Cerebellar cortex (tissue), 1 donor: ENCODE results near the gene HES2.
"Not testable (repeated sequence)": the region's sequence is repeated elsewhere in the genome, so short reads cannot be mapped to it uniquely, and the experiment has no call there.

Experiments
- DNase-seq: peaks from one replicate; pipeline ENCODE4 v3.0.0-alpha.2; 2015; ENCODE audit warnings: low spot score

The HES2 gene

GRCh38 chr1:6417961-6418667 lies 1.6 kb downstream of the HES2 start:
- DNase-seq = no peak

DNA sequence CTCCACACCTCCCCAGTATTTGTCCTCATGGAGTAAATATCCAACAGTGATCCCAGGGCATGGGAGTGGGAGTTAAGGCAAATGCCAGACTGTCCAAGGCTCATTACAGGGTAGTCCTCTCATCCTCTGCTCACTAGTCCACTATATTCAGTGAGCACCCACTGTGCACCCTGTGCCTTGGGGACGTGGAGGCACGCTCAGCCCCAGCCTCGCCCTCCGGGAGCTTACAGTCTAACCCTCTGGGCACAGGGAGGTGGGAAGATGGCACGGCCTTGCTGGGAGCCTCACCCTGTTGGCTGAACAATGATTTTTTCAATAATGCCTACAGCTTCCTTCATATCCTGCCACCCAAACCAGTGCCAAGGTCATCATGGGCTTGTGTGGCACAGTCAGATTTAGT lies 2.8 kb downstream of the HES2 start:
- no peak for DNase-seq

- DNase-seq = no peak
These were observed 3.4 kb downstream of the HES2 start for GRCh38 chr1:6416295-6416656.

DNA sequence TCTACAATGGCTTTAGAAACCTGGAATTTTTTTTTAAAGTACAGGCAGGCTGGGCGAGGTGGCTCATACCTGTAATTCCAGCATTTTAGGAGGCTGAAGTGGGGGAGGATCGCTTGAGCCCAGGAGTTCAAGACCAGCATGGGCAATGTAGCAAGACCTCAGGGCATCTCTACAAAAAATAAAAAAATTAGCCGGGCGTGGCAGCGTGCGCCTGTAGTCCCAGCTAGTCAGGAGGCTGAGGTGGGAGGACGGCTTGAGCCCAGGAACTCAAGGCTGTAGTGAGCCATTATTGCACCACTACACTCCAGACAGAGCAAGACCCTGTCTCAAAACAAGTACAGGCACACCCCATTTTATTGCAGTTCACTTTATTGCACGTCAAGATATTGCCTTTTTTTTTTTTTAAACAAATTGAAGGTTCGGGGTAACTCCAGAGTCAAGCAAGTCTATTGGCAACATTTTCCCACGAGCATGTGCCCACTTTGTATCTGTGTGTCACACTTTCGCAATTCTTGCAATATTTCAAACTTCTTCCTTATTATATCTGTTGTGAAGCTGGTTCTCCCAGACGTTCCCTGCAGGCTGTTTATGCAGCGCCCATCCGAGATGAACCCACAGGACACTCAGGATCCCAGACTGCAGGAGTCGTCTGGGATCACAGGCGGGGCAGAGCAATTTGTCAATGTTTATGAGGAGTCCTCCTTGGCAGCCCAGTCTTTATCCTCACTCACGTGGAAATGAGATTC lies 4.7 kb downstream of the HES2 start:
- DNase-seq = no peak

GRCh38 chr1:6414443-6414844 lies 5.3 kb downstream of the HES2 start:
- peak; percentile 46 for DNase-seq

GRCh38 chr1:6412896-6413295 lies 6.8 kb downstream of the HES2 start:
- DNase-seq = no peak

GRCh38 chr1:6410248-6410893 lies 9.3 kb downstream of the HES2 start:
- no peak for DNase-seq

- DNase-seq = no peak
These were observed 10.0 kb downstream of the HES2 start for GRCh38 chr1:6409733-6410132.

DNA sequence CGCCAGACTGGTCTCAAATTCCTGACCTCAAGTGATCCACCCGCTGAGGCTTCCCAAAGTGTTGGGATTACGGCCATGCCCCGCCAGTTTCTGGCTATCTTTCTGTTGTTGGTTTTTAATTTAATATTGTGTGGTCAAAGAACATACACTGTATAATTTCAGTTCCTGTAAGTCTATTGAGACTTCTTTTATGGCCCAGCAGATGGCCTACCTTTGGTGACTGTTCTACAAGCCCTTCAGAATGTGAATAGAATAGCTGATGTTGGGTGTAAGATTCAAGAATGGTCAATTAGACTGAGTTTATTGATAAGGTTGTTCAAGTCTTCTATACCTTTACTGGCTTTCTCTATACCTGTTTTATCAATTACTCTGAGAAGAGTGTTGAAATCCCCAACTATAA lies 10.7 kb downstream of the HES2 start:
- no peak for DNase-seq

- DNase-seq = no peak
These were observed 11.7 kb downstream of the HES2 start for GRCh38 chr1:6408023-6408422.

- no peak for DNase-seq
These were observed 18.0 kb downstream of the HES2 start for GRCh38 chr1:6401673-6402072.

DNA sequence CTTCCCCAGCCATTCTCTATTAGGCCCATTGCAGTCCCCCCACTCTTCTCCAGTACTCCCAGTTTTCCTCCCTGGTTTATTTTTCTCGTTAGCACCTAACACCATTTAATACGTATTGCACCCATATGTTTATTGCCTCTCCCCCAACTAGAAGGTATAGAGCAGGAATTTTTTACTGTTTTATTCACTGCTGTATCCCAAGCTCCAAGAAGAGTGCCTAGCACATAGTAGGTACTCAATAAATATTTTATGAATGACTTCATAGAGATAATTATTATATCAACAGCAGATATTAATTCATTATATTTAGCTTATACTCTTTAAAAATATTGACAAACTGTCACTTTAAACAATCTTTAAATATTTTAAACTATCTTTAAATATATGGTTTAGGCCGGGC lies 20.4 kb downstream of the HES2 start:
- no peak for DNase-seq

DNA sequence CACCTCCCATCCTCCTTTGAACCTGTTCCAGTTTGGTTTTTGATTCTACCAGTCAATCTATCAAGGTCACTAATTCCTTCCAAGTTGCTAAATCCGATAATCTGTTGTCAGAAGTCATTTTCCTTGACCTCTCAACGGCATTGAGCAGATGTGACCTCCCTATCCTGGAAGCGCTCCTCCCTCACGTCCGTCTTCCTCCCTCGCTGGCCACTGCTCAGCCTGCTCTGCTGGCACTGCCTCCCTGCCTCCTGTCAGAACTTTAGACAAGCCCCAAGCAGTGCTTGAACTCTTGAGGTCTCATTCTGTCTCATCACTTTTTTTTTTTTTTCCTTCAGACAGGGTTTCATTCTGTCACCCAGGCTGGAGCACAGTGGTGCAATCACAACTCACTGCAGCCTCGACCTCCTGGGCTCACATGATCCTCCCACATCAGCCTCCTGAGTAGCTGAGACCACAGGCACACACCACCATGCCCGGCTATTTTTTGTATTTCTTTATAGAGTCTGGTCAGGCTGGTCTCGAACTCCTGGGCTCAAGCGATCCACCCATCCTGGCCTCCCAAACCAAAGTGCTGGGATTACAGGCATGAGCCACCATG lies 21.8 kb downstream of the HES2 start:
- no peak for DNase-seq

DNA sequence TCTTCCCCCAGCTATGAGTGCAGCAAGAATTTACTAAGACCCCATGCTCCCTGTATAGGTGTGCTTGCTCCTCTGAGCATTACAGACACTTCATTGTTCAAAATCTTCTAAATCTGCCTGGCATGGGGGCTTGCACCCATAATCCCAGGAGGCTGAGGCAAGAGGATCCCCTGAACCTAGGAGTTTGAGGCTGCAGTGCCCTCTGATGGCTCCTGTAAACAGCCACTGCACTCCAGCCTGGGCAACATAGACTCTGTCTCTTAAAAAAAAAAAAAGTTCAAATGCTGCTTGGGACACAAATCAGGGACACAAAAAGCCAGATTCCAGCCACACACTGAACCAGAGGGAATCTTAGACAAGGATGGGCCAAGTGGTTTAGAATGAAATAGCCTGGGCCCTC lies 22.7 kb downstream of the HES2 start:
- DNase-seq = no peak

- not testable (repeated sequence) for DNase-seq
These were observed 23.9 kb downstream of the HES2 start for GRCh38 chr1:6395781-6396244.

DNA sequence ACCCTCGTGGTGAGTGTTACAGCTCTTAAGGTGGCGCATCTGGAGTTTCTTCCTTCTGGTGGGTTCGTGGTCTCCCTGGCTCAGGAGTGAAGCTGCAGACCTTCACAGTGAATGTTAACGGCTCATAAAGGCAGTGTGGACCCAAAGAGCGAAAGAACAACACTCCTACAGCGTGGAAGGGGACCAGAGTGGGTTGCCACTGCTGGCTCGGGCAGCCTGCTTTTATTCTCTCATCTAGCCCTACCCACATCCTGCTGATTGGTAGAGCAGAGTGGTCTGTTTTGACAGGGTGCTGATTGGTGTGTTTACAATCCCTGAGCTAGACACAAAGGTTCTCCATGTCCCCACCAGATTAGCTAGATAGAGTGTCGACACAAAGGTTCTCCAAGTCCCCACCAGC lies 24.6 kb downstream of the HES2 start:
- not testable (repeated sequence) for DNase-seq

- peak; percentile 84 for DNase-seq
These were observed 26.1 kb downstream of the HES2 start, which contains the start of gene ACOT7 for GRCh38 chr1:6393400-6394187. Gene ACOT7, minus strand, starts transcription at chr1:6393767. Its CDS starts 368 bp downstream, at chr1:6393399.

GRCh38 chr1:6392809-6393399 lies 26.8 kb downstream of the HES2 start:
- DNase-seq = no peak

- DNase-seq = peak; percentile 48
These were observed 27.5 kb downstream of the HES2 start for GRCh38 chr1:6391951-6392808.

- no peak for DNase-seq
These were observed 29.7 kb downstream of the HES2 start for GRCh38 chr1:6389971-6390370.
